Stimulated activated CD8-positive, alpha-beta memory T cell treated with anti-CD3 and anti-CD28 coated beads, Interleukin-12 subunit alpha, Interleukin-12 subunit beta, amount 100 ng/mL, for 4 hours (primary cell): ENCODE results near the gene CASK.
"Not testable (repeated sequence)": the region's sequence is repeated elsewhere in the genome, so short reads cannot be mapped to it uniquely, and the experiment has no call there.

ENCODE experiments used
- DNase-seq: peaks from one replicate; pipeline ENCODE4 v3.0.0-alpha.2; 2020; ENCODE audit warnings: low read depth

CASK gene

GRCh38 chrX:41621222-41621723 is 302.1 kb downstream of the CASK start:
- DNase-seq, result no peak

- DNase-seq, result no peak
Observed at GRCh38 chrX:41619221-41619620, 304.1 kb downstream of the CASK start.

- no peak for DNase-seq
Observed at GRCh38 chrX:41616935-41617334, 306.4 kb downstream of the CASK start.

GRCh38 chrX:41616255-41616654 is 307.1 kb downstream of the CASK start:
- no peak for DNase-seq

DNA sequence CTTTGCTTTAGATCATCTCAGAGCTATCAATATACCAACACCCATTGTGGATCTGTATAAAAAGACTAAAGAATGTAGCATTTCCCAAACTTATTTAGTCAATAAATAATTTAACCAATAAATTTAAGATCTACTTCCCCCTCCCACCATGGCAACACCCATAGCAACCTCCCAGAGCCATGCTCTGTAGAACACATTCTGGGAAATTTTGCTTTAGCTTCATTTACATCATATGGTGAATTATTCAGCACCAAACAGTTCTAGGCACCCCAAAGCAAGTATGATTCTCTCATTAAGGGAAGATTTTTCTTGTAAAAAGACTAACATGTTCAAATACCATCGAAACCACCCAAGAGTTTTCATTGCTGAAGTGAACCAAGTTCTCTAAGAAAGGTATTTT is 315.1 kb downstream of the CASK start:
- DNase-seq, result no peak

- DNase-seq, result no peak
Observed at GRCh38 chrX:41607264-41607832, 316.0 kb downstream of the CASK start.

- not testable (repeated sequence) for DNase-seq
Observed at GRCh38 chrX:41606057-41606456, 317.3 kb downstream of the CASK start.

DNA sequence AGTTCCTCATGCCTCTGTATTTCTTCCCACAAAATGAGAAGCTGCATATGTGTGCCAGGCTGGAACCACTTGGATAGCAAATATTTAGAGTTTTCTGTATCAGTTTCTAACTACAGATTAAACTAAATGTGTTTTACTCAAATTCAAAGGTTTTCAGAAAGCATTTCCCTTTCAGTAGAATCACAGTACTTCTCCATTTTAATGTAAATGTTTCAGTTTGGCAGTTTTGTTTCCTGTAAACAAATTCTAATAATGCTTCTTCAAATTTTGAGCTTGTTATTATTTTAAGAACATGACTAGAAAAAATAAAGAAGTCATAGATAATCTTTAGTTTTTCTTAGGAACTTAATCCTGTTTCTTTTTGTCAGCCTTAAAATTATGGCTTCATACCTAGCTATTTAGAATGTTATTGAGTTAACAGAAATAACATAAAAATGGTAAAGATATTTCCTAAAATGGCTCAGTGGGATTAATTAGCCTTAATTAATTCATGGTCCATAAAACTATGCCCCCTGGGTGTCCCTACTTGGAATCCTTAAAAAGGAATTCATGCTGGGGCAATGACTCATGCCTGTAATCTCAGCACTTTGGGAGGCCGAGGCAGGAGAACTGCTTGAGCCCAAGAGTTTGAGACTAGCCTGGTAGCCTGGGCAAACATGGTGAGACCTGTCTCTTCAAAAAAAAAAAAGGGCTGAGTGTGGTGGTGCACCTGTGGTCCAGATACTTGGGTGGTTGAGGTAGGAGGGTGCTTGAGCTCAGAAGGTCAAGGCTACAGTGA is 318.4 kb downstream of the CASK start:
- no peak for DNase-seq

DNA sequence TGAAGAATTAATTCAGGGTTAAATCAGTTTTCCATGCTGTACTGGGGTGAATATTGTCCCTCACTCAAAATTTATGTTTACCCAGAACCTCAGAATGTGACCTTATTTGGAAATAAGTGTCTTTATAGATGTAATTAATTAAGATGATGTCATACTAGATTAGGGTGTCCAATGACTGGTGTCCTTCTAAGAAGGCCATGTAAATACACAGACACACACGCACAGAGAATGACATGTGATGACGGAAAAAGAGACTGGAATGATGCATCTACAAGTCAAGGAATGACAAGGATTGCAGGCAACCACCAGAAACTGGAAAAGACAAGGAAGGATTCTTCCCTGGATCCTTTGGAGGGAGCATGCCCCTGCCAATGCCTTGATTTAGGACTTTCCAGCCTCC is 319.2 kb downstream of the CASK start:
- no peak for DNase-seq

DNA sequence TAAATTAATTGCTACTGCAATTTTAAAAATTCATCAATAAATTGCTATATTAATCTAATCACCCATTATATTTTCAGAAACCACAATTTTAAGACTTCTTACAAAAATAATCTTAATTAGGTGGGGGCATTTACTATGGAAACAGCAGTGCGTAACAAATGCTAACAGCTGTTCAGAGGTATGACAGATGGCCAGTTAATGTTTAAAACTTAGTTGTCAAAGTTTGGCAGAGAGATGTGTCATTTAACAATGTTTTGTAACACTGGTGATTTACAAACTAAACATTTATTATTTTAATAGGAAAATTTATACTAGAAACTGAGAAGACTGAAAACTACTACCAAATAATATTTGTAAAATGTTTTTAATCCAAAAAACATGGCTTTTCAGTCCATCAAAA is 319.8 kb downstream of the CASK start:
- DNase-seq, result no peak

DNA sequence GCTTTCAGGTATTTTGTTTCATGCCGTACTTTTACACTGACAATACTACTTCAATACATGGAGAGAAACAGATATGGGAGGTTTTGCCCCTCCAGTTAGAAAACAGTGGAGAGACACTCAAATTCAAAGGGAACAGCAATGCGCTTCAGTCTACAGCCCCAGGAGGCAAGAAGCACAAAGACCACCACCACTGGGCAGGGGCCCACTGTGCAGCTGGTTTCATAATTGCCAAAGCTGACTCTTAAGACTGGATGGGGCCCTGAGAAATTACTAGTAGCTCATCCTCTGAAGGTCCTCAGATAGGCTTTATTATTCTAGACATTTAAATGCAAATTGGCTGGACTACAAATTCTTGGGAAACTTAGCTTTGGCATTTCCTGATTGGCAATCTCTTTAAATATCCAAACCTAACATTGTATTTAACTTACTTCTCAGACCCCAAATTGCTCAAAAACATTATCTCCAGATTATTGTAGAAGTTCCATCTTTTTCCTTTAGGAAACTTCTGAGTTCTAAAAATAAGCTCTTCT is 320.5 kb downstream of the CASK start:
- DNase-seq, result no peak

DNA sequence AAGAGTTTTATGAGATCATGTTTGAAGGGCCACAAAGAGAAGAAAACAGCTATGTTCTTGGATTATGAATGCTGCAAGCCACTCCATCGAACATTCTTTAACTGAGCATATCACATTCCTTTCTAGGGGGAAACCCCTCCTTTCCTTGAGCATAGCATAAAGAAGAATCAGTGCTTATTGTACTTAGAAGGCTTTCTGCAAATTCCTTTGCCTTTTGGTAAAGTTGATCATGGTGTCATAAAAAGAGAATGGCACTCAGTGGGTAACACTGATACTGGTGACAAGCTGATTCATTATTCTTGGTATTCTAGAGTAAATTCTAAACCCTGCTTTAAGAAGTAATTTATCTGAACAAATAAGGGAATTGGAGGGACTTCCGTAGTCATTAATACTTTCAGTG is 323.1 kb downstream of the CASK start:
- DNase-seq, result no peak

DNA sequence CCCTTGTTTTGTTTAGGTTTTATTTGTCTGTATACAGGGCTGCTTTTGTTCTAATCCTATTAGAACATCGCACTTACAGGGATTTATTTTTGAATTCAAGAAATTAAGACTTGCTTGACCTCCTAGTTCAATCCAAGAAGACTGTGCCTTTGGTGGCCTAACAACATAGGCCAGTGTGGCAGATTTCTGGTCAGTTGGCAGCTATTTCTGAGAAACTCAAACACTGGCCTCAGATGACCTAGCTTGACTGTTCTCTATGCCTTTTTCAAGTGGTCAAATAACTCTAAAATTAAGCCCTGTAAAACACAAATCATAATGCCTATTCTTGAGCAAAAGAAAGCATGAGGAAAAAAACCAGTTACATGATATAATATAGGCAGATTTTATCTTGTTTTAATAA is 323.8 kb downstream of the CASK start:
- DNase-seq, result no peak

DNA sequence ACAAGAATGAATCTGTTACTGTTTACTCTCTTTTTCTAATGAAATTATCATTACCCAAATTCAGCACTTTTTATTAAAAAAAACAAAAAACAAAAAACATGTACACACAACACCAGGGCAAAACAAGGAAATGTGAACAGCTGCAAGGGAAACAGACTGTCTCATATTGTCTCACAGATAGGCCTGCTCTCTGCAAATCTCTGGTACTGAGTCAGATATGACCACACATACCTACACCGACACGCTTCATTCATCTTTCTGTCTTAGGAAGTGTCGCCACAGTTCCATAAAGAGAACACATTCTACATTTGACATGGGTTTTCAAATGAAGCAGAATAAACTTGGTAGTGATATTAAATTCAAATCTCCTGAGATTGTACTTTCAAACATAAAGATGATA is 326.8 kb downstream of the CASK start:
- no peak for DNase-seq

GRCh38 chrX:41594634-41595033 is 328.7 kb downstream of the CASK start:
- DNase-seq, result no peak

DNA sequence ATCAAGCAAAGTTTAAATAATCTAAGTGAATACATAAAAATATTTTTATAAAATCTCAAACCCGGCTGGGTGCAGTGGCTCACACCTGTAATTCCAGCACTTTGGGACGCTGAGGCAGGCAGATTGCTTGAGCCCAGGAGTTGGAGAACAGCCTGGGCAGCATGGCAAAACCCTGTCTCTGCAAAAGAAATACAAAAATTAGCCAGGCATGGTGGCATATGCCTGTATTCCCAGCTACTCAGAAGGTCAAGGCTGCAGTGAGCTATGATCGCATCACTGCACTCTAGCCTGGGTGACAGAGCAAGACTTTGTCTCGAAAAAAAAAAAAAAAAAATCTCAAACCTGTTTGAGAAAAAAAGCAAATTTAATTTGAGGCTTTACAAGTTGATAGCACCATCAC is 331.4 kb downstream of the CASK start:
- no peak for DNase-seq

DNA sequence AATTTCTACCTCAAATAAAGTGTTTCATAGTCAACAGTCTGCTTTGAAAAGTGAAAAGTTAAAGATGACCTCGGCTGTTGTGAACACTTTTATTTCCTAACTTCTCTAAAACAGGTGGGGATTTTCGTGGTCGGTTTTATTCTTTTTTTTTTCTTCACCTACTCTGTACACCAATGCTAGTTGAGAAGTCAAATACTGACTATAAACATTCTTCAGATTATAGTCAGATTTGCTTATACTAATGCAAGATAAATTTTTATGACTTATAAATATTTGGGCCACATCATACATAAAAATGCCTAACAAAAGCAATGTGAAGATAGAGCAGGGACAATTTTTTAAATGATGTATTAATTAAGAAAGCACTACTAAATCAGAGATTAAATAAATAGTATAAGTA is 332.7 kb downstream of the CASK start:
- DNase-seq, result no peak

DNA sequence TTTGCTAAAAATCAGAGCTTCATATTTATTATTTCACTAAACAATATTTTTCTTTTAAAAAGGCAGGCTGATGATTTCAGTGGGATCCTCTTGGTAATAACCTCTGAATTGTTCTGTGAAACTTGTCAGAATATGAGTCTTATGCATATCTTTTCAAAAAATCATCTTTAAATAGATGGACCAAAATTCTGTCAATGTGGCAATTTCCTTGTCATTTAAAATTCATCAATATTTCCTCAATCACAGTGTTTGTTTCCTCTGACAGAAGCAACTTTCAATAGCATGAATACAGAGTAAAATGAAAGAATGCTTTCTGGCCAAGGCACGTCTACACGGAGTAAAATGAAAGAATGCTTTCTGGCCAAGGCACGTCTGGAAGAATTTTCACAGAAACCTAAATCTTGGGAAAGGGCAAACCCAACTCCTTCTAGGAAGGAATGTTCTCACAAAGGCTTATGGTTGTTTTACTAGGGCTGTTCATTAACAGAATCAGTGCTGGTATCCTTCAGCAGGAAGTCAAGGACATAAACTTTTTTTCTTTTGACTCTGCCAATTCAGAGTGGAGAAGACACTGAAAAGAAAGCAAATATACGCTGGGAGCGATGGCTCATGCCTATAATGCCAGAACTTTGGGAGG is 333.6 kb downstream of the CASK start:
- DNase-seq, result no peak

- DNase-seq, result no peak
Observed at GRCh38 chrX:41588271-41588670, 335.1 kb downstream of the CASK start.

- no peak for DNase-seq
Observed at GRCh38 chrX:41580423-41581064, 342.8 kb downstream of the CASK start.

GRCh38 chrX:41563876-41564275 is 359.5 kb downstream of the CASK start:
- no peak for DNase-seq

DNA sequence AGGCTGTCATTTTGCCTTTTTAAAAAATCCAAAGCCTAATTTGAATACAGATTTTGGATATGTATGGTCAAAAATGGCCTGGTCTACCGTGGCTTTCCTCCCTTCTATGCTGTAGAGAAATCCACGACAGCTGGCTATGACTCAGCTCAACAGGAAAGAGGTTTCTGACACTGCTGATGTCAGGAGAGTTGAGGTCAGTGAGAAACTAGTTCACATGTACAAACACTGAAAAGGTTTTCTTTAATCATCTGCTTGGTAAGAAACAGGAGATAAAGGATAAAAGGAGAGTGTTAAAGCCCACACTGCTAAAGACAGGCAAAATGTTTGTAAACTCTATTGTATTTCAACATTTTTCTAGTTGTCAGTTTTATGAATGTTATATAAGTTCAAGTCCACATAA is 362.3 kb downstream of the CASK start:
- no peak for DNase-seq
